SK-N-SH (cell line): ENCODE measurements around the gene C16orf54.
"Not testable (repeated sequence)": the region's sequence is repeated elsewhere in the genome, so short reads cannot be mapped to it uniquely, and the experiment has no call there.

Experiments
- CTCF ChIP-seq: fragments of 200-600 bp; sonication (generic); IDR thresholded peaks from 2 replicates; pipeline ENCODE4 v1.6.1; 2017; ENCODE audit warnings: antibody characterized with exemption, mild to moderate bottlenecking, moderate library complexity
- ELF1 ChIP-seq: IDR thresholded peaks from 2 replicates; pipeline ENCODE4 v1.4.0; 2012
- EP300 ChIP-seq, 2 experiments: IDR thresholded peaks; 2 replicates each; pipeline versions ENCODE4 v1.4.0 to v1.6.1; 2012; ENCODE audit warnings: borderline replicate concordance in 1 of 2, low read depth in 1 of 2, low read length in 1 of 2
- EZH2phosphoT487 ChIP-seq: fragments of 200-600 bp; sonication (generic); IDR thresholded peaks from 2 replicates; pipeline ENCODE4 v1.6.1; 2017; ENCODE audit warnings: low read depth, mixed run types, mild to moderate bottlenecking, antibody characterized with exemption, moderate library complexity, borderline replicate concordance
- IRF3 ChIP-seq: fragments of 150-350 bp; IDR thresholded peaks from 2 replicates; pipeline ENCODE4 v1.6.1; 2016; ENCODE audit warnings: mild to moderate bottlenecking, low read depth, low read length
- MAX ChIP-seq: IDR thresholded peaks from 2 replicates; pipeline ENCODE4 v1.4.0; 2012; ENCODE audit warnings: low read depth
- MXI1 ChIP-seq: IDR thresholded peaks from 2 replicates; pipeline ENCODE4 v1.6.1; 2012; ENCODE audit warnings: mild to moderate bottlenecking, low read depth, low read length, improper control_type of control experiment
- NFIC ChIP-seq: IDR thresholded peaks from 2 replicates; pipeline ENCODE4 v1.4.0; 2012; ENCODE audit warnings: borderline replicate concordance
- POLR2AphosphoS5 ChIP-seq: IDR thresholded peaks from 2 replicates; pipeline ENCODE4 v1.6.1; 2012; ENCODE audit warnings: low read depth, low read length
- REST ChIP-seq: IDR thresholded peaks from 2 replicates; pipeline ENCODE4 v1.6.1; 2012; ENCODE audit warnings: mild to moderate bottlenecking, low read depth, low read length, moderate library complexity
- RFX5 ChIP-seq: IDR thresholded peaks from 2 replicates; pipeline ENCODE4 v1.6.1; 2012; ENCODE audit warnings: mild to moderate bottlenecking, improper control_type of control experiment, low read length
- SMC3 ChIP-seq: IDR thresholded peaks from 2 replicates; pipeline ENCODE4 v1.6.1; 2012; ENCODE audit warnings: low read depth, low read length, improper control_type of control experiment
- YY1 ChIP-seq: IDR thresholded peaks from 2 replicates; pipeline ENCODE4 v1.4.0; 2012; ENCODE audit warnings: low read depth, mild to moderate bottlenecking

GRCh38 chr16:29772330-29772729 lies 26.5 kb upstream of the C16orf54 start:
- not testable (repeated sequence) for TF ChIP-seq RFX5; POLR2AphosphoS5; NFIC; CTCF; ELF1; MAX; YY1; EZH2phosphoT487; REST; SMC3; IRF3; MXI1; EP300 (IDR thresholded peaks at IDR 0.05; ENCODE audit: borderline replicate concordance in 1 of 2, low read depth in 1 of 2, low read length in 1 of 2)
